Left lung (tissue), 10 donors: Measurements from ENCODE around the gene CFAP77. TPM values are rescaled to one million over a fixed set of nuclear protein-coding genes. Genes with fewer than 3 reads are reported as not detected.

Source experiments
- ATAC-seq: fragments of 200-7000 bp; cut with Tn5 transposase; one replicate; pipeline ENCODE4 v1.9.1; 2020; ENCODE audit warnings: moderate library complexity
- DNase-seq, 4 donors: peaks; one replicate each; pipeline ENCODE4 v3.0.0-alpha.2; 2013 to 2020
- H3K27ac ChIP-seq, 2 donors: fragments of 200-600 bp; sonication (generic) in 1 of 2; one replicate each; pipeline versions ENCODE4 v1.5.0 to v1.8.0; 2020 to 2021
- H3K27me3 ChIP-seq, 2 donors: fragments of 200-600 bp; sonication (generic) in 1 of 2; one replicate each; pipeline versions ENCODE4 v1.5.0 to v1.8.0; 2020 to 2021
- H3K36me3 ChIP-seq, 2 donors: fragments of 200-600 bp; sonication (generic) in 1 of 2; one replicate each; pipeline versions ENCODE4 v1.5.0 to v1.8.0; 2020 to 2021
- H3K4me1 ChIP-seq, 2 donors: fragments of 200-600 bp; one replicate each; pipeline ENCODE4 v1.8.0; 2021
- H3K4me3 ChIP-seq, 2 donors: fragments of 200-600 bp; sonication (generic) in 1 of 2; one replicate each; pipeline versions ENCODE4 v1.5.0 to v1.8.0; 2020 to 2021; ENCODE audit warnings: mild to moderate bottlenecking in 1 of 2
- H3K9me3 ChIP-seq, 2 donors: fragments of 200-600 bp; sonication (generic) in 1 of 2; one replicate each; pipeline versions ENCODE4 v1.5.0 to v1.8.0; 2020 to 2021
- CTCF ChIP-seq, 2 donors: fragments of 200-600 bp; sonication (generic) in 1 of 2; IDR thresholded peaks; one replicate each; pipeline versions ENCODE4 v1.5.0 to v1.8.0; 2021; ENCODE audit warnings: antibody characterized with exemption in 2 of 2
- intact Hi-C, 2 donors: fragments of 100-400 bp; cut with DNase I; formaldehyde crosslinking; loops; one replicate each; pipeline versions ENCODE4 v1.11.2 to v1.14.2; 2022
- polyA plus RNA-seq, 6 donors: library from polyadenylated mRNA; unstranded; fragments of 120-200 nt; gene quantifications; one replicate each; pipeline ENCODE4 v1.2.1, GENCODE V29; 2013; ENCODE audit not compliant: insufficient read length in 6 of 6
- total RNA-seq, 2 donors: library from RNA; stranded (reverse); fragmentation: NEBNext Ultra II Directional; extraction: Animal tissue kit (Norgen Biotek cat#: 25700); gene quantifications; one replicate each; pipeline ENCODE4 v1.2.1, GENCODE V29; 2021
- donor health status: DM: no; HTN: yes; CAD: no.
- donor health status: DM: no; HTN: no; CAD: no.

CFAP77 gene
- total and polyA plus RNA-seq, 8 donors, result 0.50 to 3.7 (median 2.4) TPM; not detected in 1

- H3K4me3 ChIP-seq, result no peak overlapping the region
- H3K27me3 ChIP-seq, result peaks cover 93 to 96% of the 10 kb centered on the region in 2 donors
- intact Hi-C loops, result no loop called here
- ATAC-seq (no peak), DNase-seq (no peak)
- H3K36me3 ChIP-seq, result peaks cover 0 to 4% of the 10 kb centered on the region in 2 donors
- no peaks in the 10 kb centered on the region for H3K9me3 ChIP-seq
- H3K4me1 ChIP-seq, result peaks cover 0 to 12% of the 10 kb centered on the region in 2 donors
- no peak for TF ChIP-seq CTCF (IDR thresholded peaks at IDR 0.05)
- H3K27ac ChIP-seq, result no peak overlapping the region
Observed at GRCh38 chr9:132588098-132588497, 178.1 kb downstream of the CFAP77 start.

- intact Hi-C loops, result no loop called here
- Histone ChIP-seq H3K36me3 (peaks cover 0 to 9% of the 10 kb centered on the region in 2 donors), H3K9me3 (no peaks in the 10 kb centered on the region), H3K27ac (no peak overlapping the region), H3K27me3 (peaks cover 88 to 91% of the 10 kb centered on the region in 2 donors), H3K4me1 (peaks cover 0 to 12% of the 10 kb centered on the region in 2 donors), H3K4me3 (no peak overlapping the region)
- no peak for TF ChIP-seq CTCF (IDR thresholded peaks at IDR 0.05)
- ATAC-seq (no peak), DNase-seq (no peak)
Observed at GRCh38 chr9:132588501-132589147, 178.6 kb downstream of the CFAP77 start.

GRCh38 chr9:132589148-132590036 lies 179.4 kb downstream of the CFAP77 start:
- Histone ChIP-seq H3K4me1 (peaks cover 0 to 12% of the 10 kb centered on the region in 2 donors), H3K27ac (no peak overlapping the region), H3K4me3 (no peak overlapping the region), H3K9me3 (no peaks in the 10 kb centered on the region), H3K27me3 (peaks cover 80 to 83% of the 10 kb centered on the region in 2 donors), H3K36me3 (peaks cover 0 to 17% of the 10 kb centered on the region in 2 donors)
- TF ChIP-seq CTCF (IDR thresholded peaks at IDR 0.05), result no peak
- intact Hi-C loops, result no loop called here
- no peak for ATAC-seq
- no peak for DNase-seq

GRCh38 chr9:132590037-132590317 lies 180.0 kb downstream of the CFAP77 start:
- no peak for ATAC-seq
- H3K4me3 ChIP-seq, result no peak overlapping the region
- H3K27ac ChIP-seq, result no peak overlapping the region
- intact Hi-C loops, result no loop called here
- DNase-seq, result no peak
- peaks cover 75 to 78% of the 10 kb centered on the region in 2 donors for H3K27me3 ChIP-seq
- no peaks in the 10 kb centered on the region for H3K9me3 ChIP-seq
- H3K4me1 ChIP-seq, result peaks cover 0 to 12% of the 10 kb centered on the region in 2 donors
- no peak for TF ChIP-seq CTCF (IDR thresholded peaks at IDR 0.05)
- H3K36me3 ChIP-seq, result peaks cover 0 to 23% of the 10 kb centered on the region in 2 donors
